Keratinocyte (primary cell): ENCODE results near the gene CDH10. TPM values are rescaled to one million over a fixed set of nuclear protein-coding genes. Genes with fewer than 3 reads are reported as not detected.
A peak's percentile ranks its signal among the peaks of the same experiment; 100 is the strongest.

ENCODE experiments used
- DNase-seq: peaks from one replicate; pipeline ENCODE4 v3.0.0-alpha.2; 2011; ENCODE audit warnings: low read depth, missing footprints, low spot score
- FAIRE-seq: peaks from 2 replicates; lab custom pipeline; 2011; peaks lifted over from hg19 to GRCh38; lab: Jason Lieb, UNC
- H2AFZ ChIP-seq: 2 replicates; pipeline ENCODE4 v1.6.0; 2012; ENCODE audit warnings: low read length, control low read depth, inconsistent platforms; ENCODE audit not compliant: control insufficient read depth
- H3K27ac ChIP-seq: 2 replicates; pipeline ENCODE4 v1.5.1; 2011; ENCODE audit warnings: low read length; ENCODE audit not compliant: control insufficient read depth, insufficient read depth
- H3K27me3 ChIP-seq: 3 replicates; pipeline ENCODE4 v1.6.0; 2011; ENCODE audit warnings: low read length; ENCODE audit not compliant: control insufficient read depth, insufficient read depth; ENCODE audit errors: extremely low read depth
- H3K36me3 ChIP-seq, 2 experiments: 2 replicates in 1 of 2; 3 replicates in 1 of 2; pipeline ENCODE4 v1.5.1; 2011; ENCODE audit warnings: low read length in 2 of 2, mild to moderate bottlenecking in 1 of 2; ENCODE audit not compliant: control insufficient read depth in 2 of 2, insufficient read depth in 2 of 2; ENCODE audit errors: extremely low read depth in 1 of 2
- H3K4me1 ChIP-seq: 3 replicates; pipeline ENCODE4 v1.5.1; 2011; ENCODE audit warnings: low read length; ENCODE audit not compliant: control insufficient read depth, insufficient read depth; ENCODE audit errors: extremely low read depth
- H3K4me2 ChIP-seq: 3 replicates; pipeline ENCODE4 v1.6.0; 2011; ENCODE audit warnings: low read depth, low read length; ENCODE audit not compliant: control insufficient read depth, insufficient read depth; ENCODE audit errors: extremely low read depth
- H3K4me3 ChIP-seq, 3 experiments: fragments of 200-600 bp in 1 of 3; sonication (generic) in 1 of 3; 2 replicates in 2 of 3; 3 replicates in 1 of 3; pipeline ENCODE4 v1.5.1; 2011 to 2016; ENCODE audit warnings: low read length in 3 of 3, mild to moderate bottlenecking in 3 of 3, control low read depth in 2 of 3, inconsistent platforms in 1 of 3, low read depth in 1 of 3, mixed read lengths in 1 of 3, mixed run types in 1 of 3, moderate library complexity in 1 of 3; ENCODE audit not compliant: control insufficient read depth in 2 of 3, insufficient read depth in 2 of 3; ENCODE audit errors: extremely low read depth in 1 of 3
- H3K79me2 ChIP-seq: 2 replicates; pipeline ENCODE4 v1.6.0; 2012; ENCODE audit warnings: low read length; ENCODE audit not compliant: control insufficient read depth, insufficient read depth
- H3K9ac ChIP-seq: 3 replicates; pipeline ENCODE4 v1.6.0; 2011; ENCODE audit warnings: low read length; ENCODE audit not compliant: control insufficient read depth, insufficient read depth; ENCODE audit errors: extremely low read depth
- H3K9me1 ChIP-seq: 3 replicates; pipeline ENCODE4 v1.6.0; 2011; ENCODE audit warnings: low read length; ENCODE audit not compliant: control insufficient read depth, insufficient read depth; ENCODE audit errors: extremely low read depth
- H3K9me3 ChIP-seq: 2 replicates; pipeline ENCODE4 v1.5.1; 2012; ENCODE audit warnings: low read depth, low read length; ENCODE audit not compliant: control insufficient read depth
- H4K20me1 ChIP-seq: 3 replicates; pipeline ENCODE4 v1.6.0; 2011; ENCODE audit warnings: low read length; ENCODE audit not compliant: control insufficient read depth, insufficient read depth; ENCODE audit errors: extremely low read depth
- CTCF ChIP-seq, 3 experiments: IDR thresholded peaks in 1 of 3; conservative IDR thresholded peaks in 1 of 3; optimal IDR thresholded peaks in 1 of 3; 2 replicates in 2 of 3; 3 replicates in 1 of 3; pipeline versions ENCODE3 to v1.5.1; 2011; ENCODE audit warnings: low read length in 3 of 3, mild to moderate bottlenecking in 3 of 3, moderate library complexity in 2 of 3, control low read depth in 1 of 3, inconsistent platforms in 1 of 3; ENCODE audit not compliant: insufficient read depth in 2 of 3; ENCODE audit errors: extremely low read depth in 1 of 3
- EZH2 ChIP-seq: IDR thresholded peaks from one replicate; pipeline ENCODE4 v1.6.1; 2012; ENCODE audit warnings: inconsistent platforms, mild to moderate bottlenecking, low read length, moderate library complexity
- dilution Hi-C: fragments of 300-500 bp; cut with MboI; formaldehyde crosslinking; loops from one replicate; pipeline ENCODE4 v1.7.0; 2020; ENCODE audit warnings: low sequenced_read_pairs; ENCODE audit not compliant: extremely low pct_ligation_motif_present
- polyA plus RNA-seq, 5 experiments: library from polyadenylated mRNA; depleted of rRNA in 3 of 5; stranded (reverse) in 3 of 5; stranded (forward) in 1 of 5; unstranded in 1 of 5; fragments of >200 nt; gene quantifications; 1 replicate in 1 of 5; 2 replicates in 3 of 5; 3 replicates in 1 of 5; pipeline versions ENCODE4 v1.2.1 to v1.2.3, GENCODE V29; 2011 to 2012; ENCODE audit warnings: missing spikeins in 2 of 5, low read depth in 1 of 5, low replicate concordance in 1 of 5

CDH10 gene
- polyA plus RNA-seq, 1 donor (not counting 4 experiments of a cell fraction or from before 2014, with no cell fraction given) = 0.26 TPM

GRCh38 chr5:24642022-24642421 is 2.8 kb downstream of the CDH10 start:
- dilution Hi-C loops = no loop called here
- H3K9me1 ChIP-seq = no peaks in the 10 kb centered on the region
- H3K27me3 ChIP-seq = no peaks in the 10 kb centered on the region
- no peak overlapping the region for H3K4me3 ChIP-seq
- no peaks in the 10 kb centered on the region for H4K20me1 ChIP-seq
- no peaks in the 10 kb centered on the region for H3K36me3 ChIP-seq
- H3K9me3 ChIP-seq = no peaks in the 10 kb centered on the region
- H3K79me2 ChIP-seq = no peaks in the 10 kb centered on the region
- H3K4me2 ChIP-seq = no peak overlapping the region
- H3K9ac ChIP-seq = no peak overlapping the region
- TF ChIP-seq EZH2 (no peak), CTCF (optimal IDR thresholded peaks at IDR 0.05 in 1 of 3, IDR thresholded peaks at IDR 0.05 in 1 of 3, conservative IDR thresholded peaks at IDR 0.05 in 1 of 3; ENCODE audit: extremely low read depth in 1 of 3, insufficient read depth in 2 of 3, low read length in 3 of 3) (peak in 2 of 3 experiments; percentile 41 to 47)
- H3K27ac ChIP-seq = no peak overlapping the region
- H3K4me1 ChIP-seq = no peaks in the 10 kb centered on the region
- no peak overlapping the region for H2AFZ ChIP-seq
- no peak for DNase-seq
- no peak for FAIRE-seq

GRCh38 chr5:24635209-24635608 is 9.6 kb downstream of the CDH10 start:
- DNase-seq = no peak
- no peaks in the 10 kb centered on the region for H4K20me1 ChIP-seq
- no peaks in the 10 kb centered on the region for H3K79me2 ChIP-seq
- FAIRE-seq = no peak
- H3K4me1 ChIP-seq = no peaks in the 10 kb centered on the region
- no peaks in the 10 kb centered on the region for H3K9me1 ChIP-seq
- no peak overlapping the region for H3K27ac ChIP-seq
- no peak overlapping the region for H3K4me2 ChIP-seq
- no peak for TF ChIP-seq EZH2
- TF ChIP-seq CTCF (optimal IDR thresholded peaks at IDR 0.05 in 1 of 3, IDR thresholded peaks at IDR 0.05 in 1 of 3, conservative IDR thresholded peaks at IDR 0.05 in 1 of 3; ENCODE audit: extremely low read depth in 1 of 3, insufficient read depth in 2 of 3, low read length in 3 of 3) = no peak
- no peak overlapping the region for H3K4me3 ChIP-seq
- no peak overlapping the region for H3K9ac ChIP-seq
- H3K9me3 ChIP-seq = no peaks in the 10 kb centered on the region
- H3K36me3 ChIP-seq = no peaks in the 10 kb centered on the region
- dilution Hi-C loops = no loop called here
- no peaks in the 10 kb centered on the region for H3K27me3 ChIP-seq
- H2AFZ ChIP-seq = no peak overlapping the region
